NCI-H510A treated with DMSO at 0.1 percent for 48 hours (cell line): Measurements from ENCODE around the gene TRPC1.
A peak's percentile ranks its signal among the peaks of the same experiment; 100 is the strongest.
"Not testable (repeated sequence)": the region's sequence is repeated elsewhere in the genome, so short reads cannot be mapped to it uniquely, and the experiment has no call there.

ENCODE experiments used
- DNase-seq: peaks from one replicate; lab custom pipeline; 2025; lab: John Stamatoyannopoulos, UW

Gene TRPC1

GRCh38 chr3:142752605-142753004, 28.8 kb downstream of the TRPC1 start:
- DNase-seq: not testable (repeated sequence)

- no peak for DNase-seq
These were observed 30.7 kb downstream of the TRPC1 start for GRCh38 chr3:142754494-142754893.

GRCh38 chr3:142768338-142768737, 44.5 kb downstream of the TRPC1 start:
- no peak for DNase-seq

- no peak for DNase-seq
These were observed 54.1 kb downstream of the TRPC1 start for GRCh38 chr3:142777927-142778326.

- DNase-seq: no peak
These were observed 54.7 kb downstream of the TRPC1 start for GRCh38 chr3:142778541-142778940.

GRCh38 chr3:142779591-142779990, 55.8 kb downstream of the TRPC1 start:
- DNase-seq: no peak

GRCh38 chr3:142782616-142783015, 58.8 kb downstream of the TRPC1 start:
- DNase-seq: no peak

- no peak for DNase-seq
These were observed 60.4 kb downstream of the TRPC1 start for GRCh38 chr3:142784228-142784627.

GRCh38 chr3:142785996-142786395, 62.2 kb downstream of the TRPC1 start:
- DNase-seq: no peak

- DNase-seq: no peak
These were observed 63.9 kb downstream of the TRPC1 start for GRCh38 chr3:142787719-142788118.

- no peak for DNase-seq
These were observed 70.7 kb downstream of the TRPC1 start for GRCh38 chr3:142794508-142794907.

- DNase-seq: no peak
These were observed 71.5 kb downstream of the TRPC1 start for GRCh38 chr3:142795332-142795731.

- DNase-seq: no peak
These were observed 73.0 kb downstream of the TRPC1 start for GRCh38 chr3:142796823-142797222.

GRCh38 chr3:142801746-142802145, 77.9 kb downstream of the TRPC1 start:
- no peak for DNase-seq

GRCh38 chr3:142802891-142803290, 79.1 kb downstream of the TRPC1 start:
- DNase-seq: peak; percentile 0

GRCh38 chr3:142808103-142808917, 84.5 kb downstream of the TRPC1 start:
- no peak for DNase-seq

GRCh38 chr3:142809259-142809658, 85.4 kb downstream of the TRPC1 start:
- no peak for DNase-seq

- DNase-seq: no peak
These were observed 92.0 kb downstream of the TRPC1 start for GRCh38 chr3:142815803-142816202.

- no peak for DNase-seq
These were observed 93.5 kb downstream of the TRPC1 start for GRCh38 chr3:142817356-142817755.

- DNase-seq: no peak
These were observed 94.1 kb downstream of the TRPC1 start for GRCh38 chr3:142817897-142818296.

- DNase-seq: no peak
These were observed 94.8 kb downstream of the TRPC1 start for GRCh38 chr3:142818651-142819050.

- no peak for DNase-seq
These were observed 95.3 kb downstream of the TRPC1 start for GRCh38 chr3:142819179-142819578.

- peak; percentile 40 for DNase-seq
These were observed 105.0 kb downstream of the TRPC1 start for GRCh38 chr3:142828703-142829305.

- DNase-seq: no peak
These were observed 113.7 kb downstream of the TRPC1 start for GRCh38 chr3:142837526-142837925.
